Skin epidermis (tissue), 12 donors: ENCODE data around the gene POP7.
"Not testable (repeated sequence)": the region's sequence is repeated elsewhere in the genome, so short reads cannot be mapped to it uniquely, and the experiment has no call there.

Experiments used
- H3K27ac ChIP-seq, 21 experiments: fragments of 200-600 bp; sonication (generic) in 11 of 21; one replicate each; pipeline ENCODE4 v1.5.0; 2020; ENCODE audit warnings: mild to moderate bottlenecking in 3 of 21, inconsistent platforms in 2 of 21, moderate library complexity in 2 of 21
- H3K4me3 ChIP-seq, 7 experiments: fragments of 200-600 bp; sonication (generic) in 2 of 7; one replicate each; pipeline ENCODE4 v1.5.0; 2020; ENCODE audit warnings: inconsistent platforms in 2 of 7, mild to moderate bottlenecking in 2 of 7, moderate library complexity in 1 of 7

The POP7 gene

DNA sequence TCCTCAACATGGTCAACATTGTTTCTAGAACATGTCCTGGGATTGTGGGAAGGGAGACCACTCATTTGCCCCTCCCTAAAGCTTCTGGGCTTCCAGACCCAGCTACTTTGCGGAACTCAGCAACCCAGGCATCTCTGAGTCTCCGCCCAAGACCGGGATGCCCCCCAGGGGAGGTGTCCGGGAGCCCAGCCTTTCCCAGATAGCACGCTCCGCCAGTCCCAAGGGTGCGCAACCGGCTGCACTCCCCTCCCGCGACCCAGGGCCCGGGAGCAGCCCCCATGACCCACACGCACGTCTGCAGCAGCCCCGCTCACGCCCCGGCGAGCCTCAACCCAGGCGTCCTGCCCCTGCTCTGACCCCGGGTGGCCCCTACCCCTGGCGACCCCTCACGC, 14.4 kb downstream of the POP7 start, which contains the start of gene EPO:
Gene EPO (plus strand): TSS at position 190 of the 392 bp plus-strand sequence. CDS start 513 bp downstream, outside the sequence.
- Histone ChIP-seq H3K27ac (peak within 1 kb of the TSS in 1 of 21 experiments; percentile 11), H3K4me3 (peak within 1 kb of the TSS in 3 of 7 experiments; percentile 1 to 30 (median 8))

DNA sequence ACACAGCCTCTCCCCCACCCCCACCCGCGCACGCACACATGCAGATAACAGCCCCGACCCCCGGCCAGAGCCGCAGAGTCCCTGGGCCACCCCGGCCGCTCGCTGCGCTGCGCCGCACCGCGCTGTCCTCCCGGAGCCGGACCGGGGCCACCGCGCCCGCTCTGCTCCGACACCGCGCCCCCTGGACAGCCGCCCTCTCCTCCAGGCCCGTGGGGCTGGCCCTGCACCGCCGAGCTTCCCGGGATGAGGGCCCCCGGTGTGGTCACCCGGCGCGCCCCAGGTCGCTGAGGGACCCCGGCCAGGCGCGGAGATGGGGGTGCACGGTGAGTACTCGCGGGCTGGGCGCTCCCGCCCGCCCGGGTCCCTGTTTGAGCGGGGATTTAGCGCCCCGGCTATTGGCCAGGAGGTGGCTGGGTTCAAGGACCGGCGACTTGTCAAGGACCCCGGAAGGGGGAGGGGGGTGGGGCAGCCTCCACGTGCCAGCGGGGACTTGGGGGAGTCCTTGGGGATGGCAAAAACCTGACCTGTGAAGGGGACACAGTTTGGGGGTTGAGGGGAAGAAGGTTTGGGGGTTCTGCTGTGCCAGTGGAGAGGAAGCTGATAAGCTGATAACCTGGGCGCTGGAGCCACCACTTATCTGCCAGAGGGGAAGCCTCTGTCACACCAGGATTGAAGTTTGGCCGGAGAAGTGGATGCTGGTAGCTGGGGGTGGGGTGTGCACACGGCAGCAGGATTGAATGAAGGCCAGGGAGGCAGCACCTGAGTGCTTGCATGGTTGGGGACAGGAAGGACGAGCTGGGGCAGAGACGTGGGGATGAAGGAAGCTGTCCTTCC, 15.0 kb downstream of the POP7 start:
- no peak overlapping the region for H3K27ac ChIP-seq
- peak overlapping the region in 3 of 7 experiments; percentile 1 to 30 (median 8) for H3K4me3 ChIP-seq

- H3K27ac ChIP-seq, result no peak overlapping the region
These were observed 15.5 kb downstream of the POP7 start for GRCh38 chr7:100721505-100721812.

GRCh38 chr7:100722480-100723212, 16.7 kb downstream of the POP7 start:
- Histone ChIP-seq H3K27ac (no peak overlapping the region), H3K4me3 (no peak overlapping the region)

More at GRCh38 chr7:100721505-100721812, 15.5 kb downstream of the POP7 start:
- no peak overlapping the region for H3K4me3 ChIP-seq

DNA sequence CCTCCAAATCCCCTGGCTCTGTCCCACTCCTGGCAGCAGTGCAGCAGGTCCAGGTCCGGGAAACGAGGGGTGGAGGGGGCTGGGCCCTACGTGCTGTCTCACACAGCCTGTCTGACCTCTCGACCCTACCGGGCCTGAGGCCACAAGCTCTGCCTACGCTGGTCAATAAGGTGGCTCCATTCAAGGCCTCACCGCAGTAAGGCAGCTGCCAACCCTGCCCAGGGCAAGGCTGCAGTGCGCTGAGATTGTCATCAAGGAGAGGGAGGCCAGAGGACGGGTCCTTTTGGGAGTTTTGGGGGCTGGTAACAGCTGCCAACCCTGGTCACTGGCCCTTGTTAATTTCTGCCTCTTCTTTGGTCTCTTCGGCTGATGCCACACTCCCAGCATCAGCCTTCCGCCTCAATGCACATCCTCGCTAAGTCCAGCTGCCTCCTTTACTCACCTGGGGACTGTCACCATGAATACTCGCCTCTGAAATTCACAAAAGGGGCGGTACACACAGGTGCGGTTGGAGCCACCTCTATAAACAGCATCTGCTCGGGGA, 17.9 kb downstream of the POP7 start:
- no peak overlapping the region for H3K27ac ChIP-seq
- no peak overlapping the region for H3K4me3 ChIP-seq

DNA sequence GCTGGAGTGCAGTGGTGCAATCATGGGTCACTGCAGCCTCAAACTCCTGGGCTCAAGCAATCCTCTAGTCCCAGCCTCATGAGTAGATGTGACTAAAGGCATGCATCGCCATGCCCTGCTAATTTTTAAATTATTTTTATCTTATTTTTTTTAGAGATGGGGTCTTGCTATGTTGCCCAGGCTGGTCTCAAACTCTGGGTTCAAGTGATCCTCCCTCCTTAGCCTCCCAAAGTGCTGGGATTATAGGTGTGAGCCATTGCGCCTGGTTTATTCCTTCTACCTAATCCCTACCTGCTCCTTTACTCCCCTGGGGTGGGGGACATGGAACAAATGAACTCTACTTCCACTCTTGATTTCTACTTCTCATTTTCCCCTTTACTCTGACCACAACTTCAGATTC, 18.4 kb downstream of the POP7 start:
- H3K4me3 ChIP-seq, H3K27ac ChIP-seq: not testable (repeated sequence)

GRCh38 chr7:100726996-100727761, 21.3 kb downstream of the POP7 start:
- peak overlapping the region in 2 of 21 experiments; percentile 8 to 43 for H3K27ac ChIP-seq

DNA sequence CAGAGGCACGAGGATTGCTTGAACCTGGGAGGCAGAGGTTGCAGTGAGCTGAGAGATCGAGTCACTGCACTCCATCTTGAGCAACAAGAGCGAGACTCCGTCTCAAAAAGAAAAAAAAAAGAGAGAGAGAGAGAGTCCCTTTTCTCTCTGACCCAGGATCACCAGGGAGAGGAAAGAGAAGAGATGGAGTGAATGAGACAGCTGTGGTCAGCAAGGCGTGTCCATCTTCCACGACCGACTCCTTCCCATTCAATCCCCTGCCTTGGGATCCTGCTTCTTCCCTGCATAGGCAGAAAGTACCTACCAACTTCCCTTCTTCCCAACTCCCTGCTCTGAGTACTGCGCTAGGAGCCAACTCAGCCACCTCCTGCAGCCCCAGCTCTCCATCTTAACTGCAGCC, 22.3 kb downstream of the POP7 start:
- no peak overlapping the region for H3K4me3 ChIP-seq
- H3K27ac ChIP-seq, result no peak overlapping the region

More at GRCh38 chr7:100726996-100727761, 21.3 kb downstream of the POP7 start:
- H3K4me3 ChIP-seq, result no peak overlapping the region

GRCh38 chr7:100730136-100730800, 24.3 kb downstream of the POP7 start:
- Histone ChIP-seq H3K4me3 (no peak overlapping the region), H3K27ac (no peak overlapping the region)

DNA sequence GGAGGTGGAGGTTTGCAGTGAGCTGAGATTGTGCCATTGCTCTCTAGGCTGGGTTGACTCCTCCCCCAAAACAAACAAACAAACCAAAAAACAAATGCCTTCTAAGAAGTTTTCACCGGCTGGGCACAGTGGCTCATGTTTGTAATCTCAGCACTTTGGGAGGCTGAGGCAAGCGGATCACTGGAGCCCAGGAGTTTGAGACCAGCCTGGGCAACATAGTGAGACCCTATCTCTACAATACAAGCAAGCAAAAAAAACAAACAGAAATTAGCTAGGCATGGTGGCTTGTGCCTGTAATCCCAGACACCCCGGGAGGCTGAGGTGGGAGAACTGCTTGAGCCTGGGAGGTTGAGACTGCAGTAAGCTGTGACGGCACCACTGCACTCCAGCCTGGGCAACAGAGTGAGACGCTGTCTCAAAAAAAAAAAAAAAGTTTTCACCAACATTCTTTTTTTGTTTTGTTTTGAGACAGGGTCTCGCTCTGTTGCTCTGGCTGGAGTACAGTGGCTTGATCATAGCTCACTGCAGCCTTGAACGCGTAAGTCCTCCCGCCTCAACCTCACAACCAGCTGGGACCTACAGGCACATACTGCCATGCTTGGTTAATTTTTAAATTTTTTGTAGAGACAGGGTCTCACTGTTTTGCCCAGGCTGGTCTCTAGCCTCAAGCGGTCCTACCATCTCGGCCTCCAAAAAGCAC, 26.2 kb downstream of the POP7 start:
- Histone ChIP-seq H3K4me3 (no peak overlapping the region), H3K27ac (no peak overlapping the region)

- H3K27ac ChIP-seq, result no peak overlapping the region
- H3K4me3 ChIP-seq, result no peak overlapping the region
These were observed 29.8 kb downstream of the POP7 start for GRCh38 chr7:100735730-100736129.

GRCh38 chr7:100736671-100737070, 30.8 kb downstream of the POP7 start:
- no peak overlapping the region for H3K4me3 ChIP-seq
- no peak overlapping the region for H3K27ac ChIP-seq

- Histone ChIP-seq H3K27ac (no peak overlapping the region), H3K4me3 (no peak overlapping the region)
These were observed 34.0 kb downstream of the POP7 start for GRCh38 chr7:100739934-100740333.

- Histone ChIP-seq H3K4me3 (peak overlapping the region in 3 of 7 experiments; percentile 30 to 40 (median 39)), H3K27ac (no peak overlapping the region)
These were observed 38.7 kb downstream of the POP7 start for GRCh38 chr7:100744605-100745004.

- Histone ChIP-seq H3K27ac (no peak overlapping the region), H3K4me3 (peak overlapping the region; percentile 5 to 40 (median 21))
These were observed 39.3 kb downstream of the POP7 start for GRCh38 chr7:100745184-100745583.

- Histone ChIP-seq H3K4me3 (no peak overlapping the region), H3K27ac (no peak overlapping the region)
These were observed 47.1 kb downstream of the POP7 start for GRCh38 chr7:100752994-100753393.

DNA sequence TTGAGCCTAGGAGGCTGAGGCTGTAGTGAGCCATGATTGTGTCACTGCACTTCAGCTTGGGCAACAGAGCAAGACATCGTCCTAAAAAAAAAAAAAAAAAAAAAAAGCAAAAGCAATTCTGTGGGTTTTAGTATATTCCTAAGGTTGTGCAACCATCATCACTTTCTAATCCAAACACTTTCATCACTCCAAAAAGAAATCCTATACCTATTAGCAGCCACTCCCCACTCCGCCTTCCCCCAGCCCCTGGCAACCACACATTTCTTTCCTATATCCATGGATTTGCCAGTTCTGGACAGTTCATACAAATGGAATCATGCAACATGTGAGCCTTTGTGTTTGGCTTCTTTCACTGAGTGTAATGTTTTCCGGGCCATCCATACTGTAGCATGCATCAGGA, 47.8 kb downstream of the POP7 start:
- Histone ChIP-seq H3K4me3 (no peak overlapping the region), H3K27ac (no peak overlapping the region)
